DOHH2 (cell line): ENCODE results near the gene KCTD1.

ENCODE experiments used
- H3F3A ChIP-seq: fragments of 200-600 bp; sonication (generic), shearing (Covaris generic); 2 replicates; pipeline ENCODE4 v1.6.0; 2016; ENCODE audit warnings: antibody characterized with exemption, mild to moderate bottlenecking; ENCODE audit not compliant: control insufficient read depth, insufficient read depth
- H3K27ac ChIP-seq: fragments of 200-600 bp; sonication (generic); 2 replicates; pipeline ENCODE4 v1.5.1; 2014; ENCODE audit warnings: low read depth, mild to moderate bottlenecking, low read length, moderate library complexity
- H3K27me3 ChIP-seq: fragments of 200-600 bp; sonication (generic); 2 replicates; pipeline ENCODE4 v1.6.1; 2014; ENCODE audit warnings: mild to moderate bottlenecking, low read length, mixed read lengths; ENCODE audit not compliant: control insufficient read depth
- H3K36me3 ChIP-seq: fragments of 200-600 bp; sonication (generic); 2 replicates; pipeline ENCODE4 v1.6.1; 2014; ENCODE audit warnings: mild to moderate bottlenecking, low read length, moderate library complexity, mixed read lengths; ENCODE audit not compliant: control insufficient read depth
- H3K4me1 ChIP-seq: fragments of 200-600 bp; sonication (generic); 2 replicates; pipeline ENCODE4 v1.6.1; 2014; ENCODE audit warnings: mild to moderate bottlenecking, low read length, mixed read lengths; ENCODE audit not compliant: control insufficient read depth
- H3K4me2 ChIP-seq: fragments of 200-600 bp; sonication (generic); 2 replicates; pipeline ENCODE4 v1.6.0; 2014; ENCODE audit warnings: mild to moderate bottlenecking, low read length, moderate library complexity
- H3K4me3 ChIP-seq: fragments of 200-600 bp; sonication (generic); 2 replicates; pipeline ENCODE4 v1.5.1; 2014; ENCODE audit warnings: mild to moderate bottlenecking, low read length, mixed read lengths
- H3K79me2 ChIP-seq: fragments of 200-600 bp; sonication (generic); 2 replicates; pipeline ENCODE4 v1.6.1; 2014; ENCODE audit warnings: mild to moderate bottlenecking, low read length, mixed read lengths; ENCODE audit not compliant: control insufficient read depth
- H3K9me2 ChIP-seq: fragments of 200-600 bp; sonication (generic); replicated peaks from 2 replicates; pipeline ENCODE4 v1.6.1; 2014; ENCODE audit warnings: mild to moderate bottlenecking, low read length, mixed read lengths; ENCODE audit not compliant: control insufficient read depth
- H3K9me3 ChIP-seq: fragments of 200-600 bp; sonication (generic); 2 replicates; pipeline ENCODE4 v1.6.1; 2014; ENCODE audit warnings: antibody characterized with exemption, low read length, mixed read lengths; ENCODE audit not compliant: control insufficient read depth, insufficient read depth
- H4K20me1 ChIP-seq: fragments of 200-600 bp; sonication (generic); 2 replicates; pipeline ENCODE4 v1.6.0; 2014; ENCODE audit warnings: low read depth, mild to moderate bottlenecking, antibody characterized with exemption, low read length, moderate library complexity; ENCODE audit not compliant: control insufficient read depth, insufficient read depth
- EZH2phosphoT487 ChIP-seq: fragments of 200-600 bp; sonication (generic); IDR thresholded peaks from 2 replicates; pipeline ENCODE4 v1.6.1; 2017; ENCODE audit warnings: borderline replicate concordance, mild to moderate bottlenecking, antibody characterized with exemption, low read length, moderate library complexity, mixed read lengths
- TF ChIP-seq, protein P1 (sequence below): fragments of 200-600 bp; sonication (generic); IDR thresholded peaks from one replicate; pipeline ENCODE4 v1.5.1; 2014; ENCODE audit warnings: antibody characterized with exemption, mild to moderate bottlenecking, low read depth, low read length; ENCODE audit not compliant: poor library complexity, severe bottlenecking

Gene KCTD1

DNA sequence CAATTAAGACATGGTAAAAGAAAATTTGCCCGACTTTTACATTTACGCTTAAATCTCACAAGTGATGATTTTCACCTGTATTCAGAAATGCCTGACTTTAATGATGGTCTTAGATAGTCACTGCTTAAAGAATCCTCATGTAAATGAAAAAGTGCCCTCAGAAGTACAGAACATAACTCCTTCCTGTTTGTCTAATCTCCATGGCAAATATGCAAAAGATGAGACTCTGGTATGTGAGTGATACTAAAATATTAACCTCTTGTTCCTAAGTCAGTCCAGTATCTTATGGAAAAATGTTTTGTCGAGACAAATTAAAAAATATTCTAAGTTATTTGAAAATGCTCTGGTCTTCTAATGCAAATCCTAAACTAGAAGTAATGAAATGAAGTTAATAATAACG lies 29.2 kb downstream of the KCTD1 start:
- no peaks in the 10 kb centered on the region for H3F3A ChIP-seq
- no peaks in the 10 kb centered on the region for H4K20me1 ChIP-seq
- H3K27me3 ChIP-seq, result no peaks in the 10 kb centered on the region; the same call in 1 of the 2 replicates
- H3K4me1 ChIP-seq, result no peaks in the 10 kb centered on the region
- TF ChIP-seq, protein P1, sequence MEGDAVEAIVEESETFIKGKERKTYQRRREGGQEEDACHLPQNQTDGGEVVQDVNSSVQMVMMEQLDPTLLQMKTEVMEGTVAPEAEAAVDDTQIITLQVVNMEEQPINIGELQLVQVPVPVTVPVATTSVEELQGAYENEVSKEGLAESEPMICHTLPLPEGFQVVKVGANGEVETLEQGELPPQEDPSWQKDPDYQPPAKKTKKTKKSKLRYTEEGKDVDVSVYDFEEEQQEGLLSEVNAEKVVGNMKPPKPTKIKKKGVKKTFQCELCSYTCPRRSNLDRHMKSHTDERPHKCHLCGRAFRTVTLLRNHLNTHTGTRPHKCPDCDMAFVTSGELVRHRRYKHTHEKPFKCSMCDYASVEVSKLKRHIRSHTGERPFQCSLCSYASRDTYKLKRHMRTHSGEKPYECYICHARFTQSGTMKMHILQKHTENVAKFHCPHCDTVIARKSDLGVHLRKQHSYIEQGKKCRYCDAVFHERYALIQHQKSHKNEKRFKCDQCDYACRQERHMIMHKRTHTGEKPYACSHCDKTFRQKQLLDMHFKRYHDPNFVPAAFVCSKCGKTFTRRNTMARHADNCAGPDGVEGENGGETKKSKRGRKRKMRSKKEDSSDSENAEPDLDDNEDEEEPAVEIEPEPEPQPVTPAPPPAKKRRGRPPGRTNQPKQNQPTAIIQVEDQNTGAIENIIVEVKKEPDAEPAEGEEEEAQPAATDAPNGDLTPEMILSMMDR, result no peak
- no peak for TF ChIP-seq EZH2phosphoT487
- no peaks in the 10 kb centered on the region for H3K36me3 ChIP-seq
- no peaks in the 10 kb centered on the region for H3K79me2 ChIP-seq
- no peak overlapping the region for H3K4me3 ChIP-seq
- no peak overlapping the region for H3K4me2 ChIP-seq
- H3K9me3 ChIP-seq, result no peaks in the 10 kb centered on the region
- H3K9me2 ChIP-seq, result no peaks in the 10 kb centered on the region
- no peak overlapping the region for H3K27ac ChIP-seq

GRCh38 chr18:26516964-26517363 lies 31.4 kb downstream of the KCTD1 start:
- Histone ChIP-seq H3K4me2 (no peak overlapping the region), H3K4me1 (no peaks in the 10 kb centered on the region), H3F3A (no peaks in the 10 kb centered on the region), H3K9me2 (no peaks in the 10 kb centered on the region), H3K79me2 (no peaks in the 10 kb centered on the region), H3K36me3 (no peaks in the 10 kb centered on the region), H3K27me3 (no peaks in the 10 kb centered on the region; the same call in 1 of the 2 replicates), H3K4me3 (no peak overlapping the region), H4K20me1 (no peaks in the 10 kb centered on the region), H3K27ac (no peak overlapping the region), H3K9me3 (no peaks in the 10 kb centered on the region)
- TF ChIP-seq EZH2phosphoT487, result no peak
- TF ChIP-seq, protein P1, result no peak

GRCh38 chr18:26515643-26516487 lies 32.5 kb downstream of the KCTD1 start:
- H3K27ac ChIP-seq, result no peak overlapping the region
- H3K4me1 ChIP-seq, result no peaks in the 10 kb centered on the region
- no peaks in the 10 kb centered on the region for H4K20me1 ChIP-seq
- H3K4me2 ChIP-seq, result no peak overlapping the region
- no peak for TF ChIP-seq EZH2phosphoT487
- TF ChIP-seq, protein P1, result no peak
- no peaks in the 10 kb centered on the region for H3K9me3 ChIP-seq
- no peaks in the 10 kb centered on the region; the same call in 1 of the 2 replicates for H3K27me3 ChIP-seq
- H3K36me3 ChIP-seq, result no peaks in the 10 kb centered on the region
- no peaks in the 10 kb centered on the region for H3K9me2 ChIP-seq
- H3K4me3 ChIP-seq, result no peak overlapping the region
- H3K79me2 ChIP-seq, result no peaks in the 10 kb centered on the region
- H3F3A ChIP-seq, result no peaks in the 10 kb centered on the region
